HG03066 (cell line): ENCODE results near the gene MAPKAP1.

Experiments
- ATAC-seq: cut with Tn5 transposase; IDR thresholded peaks from one replicate; pipeline ENCODE4 v1.9.1; 2021; ENCODE audit warnings: low read depth; ENCODE audit not compliant: unreplicated experiment

MAPKAP1 gene

DNA sequence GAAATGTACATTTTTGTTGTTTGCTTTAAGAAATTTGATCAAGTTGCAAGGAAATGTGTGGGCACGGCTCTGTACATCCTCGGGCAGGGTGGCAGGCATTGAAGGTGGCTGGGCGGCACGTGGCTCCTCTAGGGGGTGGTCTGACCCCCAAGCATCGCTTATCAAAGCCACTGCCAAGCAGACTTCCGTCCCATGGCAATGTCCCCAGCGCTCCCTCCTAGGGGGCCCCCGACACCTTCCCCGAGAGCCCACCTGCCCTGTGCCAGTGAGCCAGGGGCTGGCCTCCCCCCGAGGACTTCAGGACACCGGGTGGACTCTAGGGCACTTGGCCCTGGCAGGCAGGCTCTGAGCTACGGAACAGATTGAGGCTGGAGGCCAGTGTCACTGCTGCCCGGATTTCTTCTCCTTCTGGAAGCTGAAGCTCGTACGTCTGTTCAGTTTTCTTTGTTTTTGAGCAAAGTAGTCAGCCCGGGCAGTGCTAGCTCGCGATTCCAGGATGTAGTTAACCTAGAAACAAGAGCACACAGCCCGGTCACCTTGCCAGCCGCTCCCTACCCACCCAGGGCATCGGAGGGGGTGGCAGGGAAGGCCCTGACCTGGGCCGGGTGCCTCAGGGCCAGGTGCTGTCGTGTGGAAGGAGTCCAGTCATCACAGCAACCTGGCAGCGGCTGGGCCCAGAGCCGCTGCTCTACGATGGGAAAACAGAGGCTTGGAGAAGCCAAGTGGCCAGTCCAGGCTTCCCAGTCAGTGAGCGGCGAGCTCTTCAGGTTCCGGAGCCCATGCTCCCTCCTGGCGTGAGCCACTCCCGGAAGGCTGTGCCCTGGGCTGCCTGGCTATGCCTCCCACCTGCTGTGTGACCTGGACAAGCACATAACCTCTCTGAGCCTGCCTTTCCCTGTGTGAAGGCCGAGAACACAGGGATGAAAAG is 268.2 kb downstream of the MAPKAP1 start:
- no peak for ATAC-seq

GRCh38 chr9:125437771-125438221 is 269.2 kb downstream of the MAPKAP1 start:
- no peak for ATAC-seq

DNA sequence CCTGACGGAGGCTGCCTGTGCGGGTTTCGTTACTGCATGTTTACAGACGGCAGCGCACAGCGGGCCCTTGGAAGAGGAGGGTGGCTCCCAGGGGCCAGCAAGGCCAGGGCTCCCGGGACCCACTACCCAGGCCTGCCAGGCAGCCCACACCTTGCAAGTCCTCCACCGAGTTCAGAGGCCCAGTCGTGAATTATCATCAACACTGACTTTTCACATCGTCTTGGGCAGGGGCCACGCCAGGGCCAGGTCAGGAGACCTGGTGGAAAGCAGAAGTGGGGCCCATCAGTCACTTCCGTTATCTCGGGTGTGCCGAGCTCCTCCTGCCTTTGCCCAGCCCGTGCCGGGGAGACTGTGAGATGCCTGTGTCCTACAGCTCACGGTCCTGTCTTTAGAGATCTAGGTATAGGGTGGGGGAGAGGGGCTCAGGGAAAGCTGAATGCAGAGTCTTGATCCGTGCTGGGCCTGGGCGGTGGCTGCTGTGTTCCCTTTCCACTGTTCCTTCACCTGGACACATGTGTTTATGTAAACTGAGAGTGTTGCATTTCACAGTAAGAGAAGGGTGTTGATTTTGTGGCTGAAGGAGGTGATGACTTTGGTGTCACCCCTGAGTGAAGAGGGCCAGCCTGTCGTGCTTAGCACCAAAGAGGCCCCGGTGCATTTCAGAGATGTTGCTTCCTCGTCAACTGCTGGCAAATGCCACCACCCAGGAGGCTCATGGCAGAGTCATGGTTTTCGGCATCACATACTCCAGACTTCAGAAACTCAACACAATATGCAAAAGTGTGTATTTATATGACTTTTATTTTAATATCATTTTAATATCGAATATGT is 270.2 kb downstream of the MAPKAP1 start:
- no peak for ATAC-seq

- ATAC-seq: no peak
Measured at GRCh38 chr9:125435776-125436612, 271.0 kb downstream of the MAPKAP1 start.

GRCh38 chr9:125434986-125435775 is 271.8 kb downstream of the MAPKAP1 start:
- no peak for ATAC-seq

DNA sequence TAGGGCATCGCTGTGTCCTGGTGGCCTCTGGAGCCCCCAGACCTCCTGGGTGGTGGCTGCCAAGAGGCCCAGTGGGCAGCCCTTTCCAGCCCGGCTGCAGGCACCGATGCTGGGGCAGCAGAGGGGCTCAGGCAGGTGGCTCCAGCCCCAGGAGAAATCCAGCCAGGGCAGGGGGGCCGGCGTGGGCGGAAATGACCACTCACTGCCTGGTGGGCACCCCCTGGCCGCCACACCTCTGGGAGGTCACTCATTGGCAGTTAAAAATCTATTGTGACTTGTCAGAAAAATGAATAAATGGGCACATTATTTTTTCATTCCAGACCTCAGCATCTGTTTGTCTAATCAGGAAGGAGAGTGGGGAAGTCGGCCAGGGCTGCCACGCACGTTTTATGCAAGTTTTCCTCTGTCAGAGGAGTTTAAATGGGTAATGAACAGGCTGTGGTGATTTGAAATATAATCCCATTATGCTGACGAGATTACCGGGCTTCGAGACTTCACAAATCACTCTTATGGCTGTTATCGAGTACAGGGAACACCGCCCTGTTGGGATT is 273.5 kb downstream of the MAPKAP1 start:
- no peak for ATAC-seq

- no peak for ATAC-seq
Measured at GRCh38 chr9:125432715-125433385, 274.2 kb downstream of the MAPKAP1 start.

- no peak for ATAC-seq
Measured at GRCh38 chr9:125431741-125432271, 275.2 kb downstream of the MAPKAP1 start.

DNA sequence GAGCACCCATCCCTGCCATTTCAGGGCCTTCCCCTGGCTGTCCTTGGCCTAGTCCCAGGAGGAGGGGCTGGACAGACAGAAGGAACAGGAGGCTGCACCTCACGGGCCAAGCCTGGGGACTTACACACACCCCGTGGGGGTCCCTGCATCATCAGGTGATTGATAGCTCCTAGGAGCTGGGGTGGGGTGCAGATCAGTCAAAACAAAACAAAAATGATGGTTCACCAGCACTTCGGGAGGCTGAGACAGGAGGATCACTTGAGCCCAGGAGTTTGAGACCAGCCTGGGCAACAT is 276.0 kb downstream of the MAPKAP1 start:
- ATAC-seq: no peak

DNA sequence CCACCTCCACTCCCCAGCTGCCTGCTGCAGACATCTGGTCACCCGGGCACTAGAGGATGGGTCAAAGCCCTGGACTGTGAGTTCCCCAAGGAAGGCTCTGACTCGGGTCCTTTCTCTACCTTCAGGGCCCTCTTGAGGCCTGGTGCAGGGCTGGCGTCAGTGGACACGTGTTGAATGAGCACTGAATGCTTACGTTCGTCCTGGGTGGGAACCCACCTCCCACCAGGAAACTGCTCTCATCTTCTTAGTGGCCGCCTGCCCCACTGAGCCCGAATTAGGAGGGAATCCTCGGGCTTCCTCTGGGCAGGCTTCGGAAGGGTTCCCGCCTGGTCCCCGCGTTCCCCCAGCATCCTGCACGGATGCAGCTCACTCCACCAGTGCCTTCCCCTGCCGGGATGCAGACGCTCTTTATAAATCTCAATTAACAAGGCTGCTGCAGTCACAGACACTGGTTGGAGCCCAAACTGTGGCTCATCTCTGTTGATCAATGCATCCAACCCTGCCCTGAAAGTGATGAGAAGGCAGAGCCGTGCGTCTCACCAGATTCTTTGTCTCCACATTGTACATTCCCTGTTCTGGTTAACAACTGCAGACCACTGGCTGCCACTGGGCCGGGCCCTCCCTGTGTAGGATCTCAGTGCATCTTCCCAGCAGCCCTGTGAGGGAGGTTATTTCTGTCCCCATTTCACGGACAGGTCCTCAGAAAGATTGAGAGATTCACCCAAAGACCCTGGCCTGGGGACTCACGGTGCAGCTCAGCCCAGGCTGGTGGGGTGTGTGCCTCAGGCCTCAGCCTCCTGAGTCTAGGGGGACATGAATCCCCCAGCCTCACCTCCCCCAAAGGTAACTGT is 276.6 kb downstream of the MAPKAP1 start:
- no peak for ATAC-seq

GRCh38 chr9:125429476-125430160 is 277.4 kb downstream of the MAPKAP1 start:
- ATAC-seq: no peak

- ATAC-seq: no peak
Measured at GRCh38 chr9:125428902-125429467, 278.0 kb downstream of the MAPKAP1 start.

DNA sequence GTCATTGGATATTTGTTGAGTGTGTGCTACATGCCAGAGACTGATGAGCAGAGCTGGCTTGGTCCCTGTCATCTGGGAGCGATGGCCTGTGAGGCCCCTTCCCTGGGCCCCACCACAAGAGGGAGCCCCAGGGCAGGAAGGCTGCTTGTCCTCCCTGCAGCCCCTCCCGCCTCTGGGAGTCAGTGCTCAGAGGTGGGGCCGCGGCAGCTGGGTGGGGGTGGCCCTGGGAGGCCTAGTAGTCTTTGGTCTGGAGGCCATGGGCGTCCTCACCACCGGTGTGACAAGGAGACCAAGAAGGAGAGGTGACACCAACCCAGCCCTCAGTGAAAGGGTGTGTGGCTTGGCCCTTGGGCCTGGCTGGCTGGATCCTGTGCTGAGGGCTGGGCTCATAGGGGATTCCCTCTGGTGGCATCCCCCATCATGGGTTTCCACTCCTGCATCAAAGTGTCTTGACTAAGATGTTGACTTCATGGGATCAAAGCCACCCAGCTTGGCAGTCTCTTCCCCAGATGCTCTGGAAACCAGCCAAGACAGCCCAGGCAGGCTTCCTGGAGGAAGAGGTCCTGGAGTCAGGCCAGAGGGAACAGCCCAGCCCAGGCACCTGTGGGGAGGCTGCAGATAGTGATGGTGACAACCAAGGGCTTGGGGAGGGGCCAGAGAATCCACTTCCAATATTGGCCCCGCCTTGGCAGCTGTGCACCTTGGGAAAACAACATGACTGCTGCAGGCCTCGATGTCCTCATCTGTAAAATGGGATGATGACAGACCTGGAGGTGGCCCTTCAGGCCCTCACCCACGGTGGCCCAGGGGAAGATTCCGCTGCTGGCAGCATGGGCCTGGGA is 278.7 kb downstream of the MAPKAP1 start:
- no peak for ATAC-seq

- ATAC-seq: no peak
Measured at GRCh38 chr9:125427556-125427955, 279.5 kb downstream of the MAPKAP1 start.

GRCh38 chr9:125426926-125427325 is 280.1 kb downstream of the MAPKAP1 start:
- ATAC-seq: no peak

- ATAC-seq: no peak
Measured at GRCh38 chr9:125425901-125426515, 281.0 kb downstream of the MAPKAP1 start.
